T1000 (cell line): ENCODE results near the gene ATP2C2.
"Not testable (repeated sequence)": the region's sequence is repeated elsewhere in the genome, so short reads cannot be mapped to it uniquely, and the experiment has no call there.

Source experiments
- DNase-seq: peaks from one replicate; lab custom pipeline; 2025; ENCODE audit warnings: mixed read lengths; lab: John Stamatoyannopoulos, UW

Gene ATP2C2

DNA sequence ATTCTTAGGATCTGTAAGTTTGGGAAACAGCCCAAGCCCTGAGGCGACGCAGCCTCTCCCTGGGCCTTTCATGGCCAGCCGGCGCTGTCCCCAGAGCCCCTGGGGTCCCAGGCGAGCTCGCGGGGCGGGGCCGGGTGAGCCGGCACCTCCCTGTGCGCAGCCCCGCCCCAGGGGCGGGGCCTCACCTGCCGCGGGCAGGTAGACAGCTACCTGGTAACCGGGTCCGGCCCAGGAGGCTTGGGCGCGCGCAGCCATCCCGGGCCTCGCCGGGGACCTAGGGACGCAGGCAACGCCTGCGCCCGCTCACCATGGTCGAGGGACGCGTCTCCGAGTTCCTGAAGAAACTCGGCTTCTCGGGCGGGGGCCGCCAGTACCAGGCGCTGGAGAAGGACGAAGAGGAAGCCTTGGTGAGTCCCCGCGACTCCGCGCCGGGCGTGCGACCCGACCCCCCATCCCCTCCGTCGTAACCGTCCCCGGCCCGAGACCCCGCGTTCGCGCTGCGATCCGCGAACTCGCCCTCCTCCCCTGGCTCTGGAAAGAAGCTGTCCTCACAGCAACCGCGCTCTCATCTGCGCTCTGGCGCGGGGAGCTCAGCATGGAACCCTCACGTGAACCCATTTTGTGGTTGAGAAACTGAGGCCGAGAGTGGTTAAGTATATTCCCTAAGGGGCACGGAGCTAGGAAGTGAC, at the start of gene ATP2C2:
Gene ATP2C2, plus strand, starts transcription at position 231 of the 689 bp plus-strand sequence. Its CDS starts 78 bp downstream, at position 309.
- DNase-seq, result no peak

DNA sequence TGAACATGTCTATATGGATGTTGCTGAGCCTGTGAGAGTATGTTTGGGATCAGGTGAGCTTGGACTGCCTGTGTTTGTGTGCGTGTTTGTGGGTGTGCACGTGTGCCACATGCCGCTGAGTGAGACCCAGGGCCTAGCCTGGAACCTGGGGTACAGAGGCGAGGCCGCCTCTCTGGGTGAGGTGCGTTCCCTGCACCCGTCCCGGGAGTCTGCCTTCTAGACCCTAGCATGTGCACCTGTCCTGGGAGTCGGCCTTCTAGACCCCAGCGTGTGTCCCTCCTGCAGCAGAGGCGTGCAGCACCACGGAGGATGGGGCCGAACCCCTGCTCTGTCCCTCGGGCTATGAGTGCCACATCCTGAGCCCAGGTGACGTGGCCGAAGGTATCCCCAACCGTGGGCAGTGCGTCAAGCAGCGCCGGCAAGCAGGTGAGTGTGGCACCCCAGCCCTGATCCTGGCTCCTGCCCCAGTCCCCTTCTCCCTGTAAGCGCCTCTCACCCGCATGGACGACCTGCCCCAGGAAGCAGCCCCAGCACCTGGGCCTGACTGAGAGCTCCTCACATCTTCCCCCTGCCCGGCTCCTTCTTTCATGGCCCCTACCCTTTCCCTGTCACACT, 49.1 kb upstream of the ATP2C2 start:
- no peak for DNase-seq

DNA sequence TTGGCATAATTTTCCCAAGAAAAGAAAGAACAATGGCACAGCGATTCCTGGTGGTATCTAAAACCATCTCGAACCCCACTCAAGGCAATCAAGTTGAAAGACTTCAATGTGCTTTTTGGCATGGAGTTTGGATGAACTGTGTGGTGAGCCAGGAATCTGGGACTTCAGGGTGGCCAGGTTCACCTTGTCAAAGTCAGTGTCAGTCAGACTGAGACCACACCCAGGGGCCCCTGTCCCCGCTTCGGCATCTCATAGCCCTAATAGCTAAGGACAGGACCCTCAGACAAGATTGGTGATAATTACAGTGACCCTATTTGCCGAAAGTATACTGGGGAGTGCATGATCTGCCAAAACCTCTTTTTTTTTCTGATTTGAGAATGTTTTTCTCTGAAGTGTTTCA, 47.8 kb upstream of the ATP2C2 start:
- DNase-seq, result no peak

GRCh38 chr16:84321932-84322331, 46.4 kb upstream of the ATP2C2 start:
- no peak for DNase-seq

GRCh38 chr16:84322749-84323148, 45.6 kb upstream of the ATP2C2 start:
- no peak for DNase-seq

GRCh38 chr16:84323606-84324005, 44.7 kb upstream of the ATP2C2 start:
- DNase-seq, result no peak

- DNase-seq, result no peak
Measured at GRCh38 chr16:84324434-84325262, 43.7 kb upstream of the ATP2C2 start.

DNA sequence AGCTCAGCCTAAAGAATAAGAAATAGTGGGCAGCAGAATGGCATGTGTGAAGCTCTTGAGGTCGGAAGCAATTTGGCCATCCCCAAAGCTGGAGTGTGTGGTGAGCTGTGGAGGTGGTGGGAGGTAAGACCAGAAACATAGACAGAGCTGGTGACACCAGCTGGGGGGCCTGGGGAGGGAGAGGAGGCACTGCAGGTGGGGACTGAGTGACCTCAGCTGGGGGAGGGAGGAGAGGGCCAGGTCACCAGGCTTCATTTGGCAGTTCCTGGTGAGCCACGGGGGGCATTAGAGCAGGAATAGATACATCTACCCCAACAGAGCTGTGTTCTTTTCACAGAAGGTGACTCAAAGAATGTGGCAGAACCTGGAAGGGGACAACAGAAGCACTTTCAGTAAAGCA, 41.8 kb upstream of the ATP2C2 start:
- no peak for DNase-seq

GRCh38 chr16:84327926-84328505, 40.3 kb upstream of the ATP2C2 start:
- DNase-seq, result no peak

DNA sequence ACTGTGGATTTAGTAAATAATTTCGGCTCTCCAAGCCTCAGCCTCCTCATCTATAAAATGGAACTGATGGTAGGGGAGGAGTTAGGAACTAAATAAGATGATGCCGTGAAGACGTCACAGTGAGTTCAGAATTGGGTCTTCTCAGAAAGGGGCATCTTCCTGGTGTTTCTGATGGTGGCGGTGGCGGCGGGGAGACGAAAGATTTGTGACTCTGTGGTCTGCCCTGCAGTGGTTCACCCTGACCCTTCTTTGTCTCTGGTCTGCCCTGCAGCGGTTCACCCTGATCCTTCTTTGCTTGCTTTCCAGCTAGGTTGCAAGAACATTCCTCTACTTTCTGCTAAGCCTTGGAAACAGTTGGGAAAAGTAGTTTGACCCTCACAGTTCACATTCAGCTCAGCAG, 39.3 kb upstream of the ATP2C2 start:
- no peak for DNase-seq

GRCh38 chr16:84329843-84330684, 38.3 kb upstream of the ATP2C2 start:
- no peak for DNase-seq

- DNase-seq, result no peak
Measured at GRCh38 chr16:84330685-84331050, 37.7 kb upstream of the ATP2C2 start.

- DNase-seq, result no peak
Measured at GRCh38 chr16:84331998-84332780, 36.1 kb upstream of the ATP2C2 start.

DNA sequence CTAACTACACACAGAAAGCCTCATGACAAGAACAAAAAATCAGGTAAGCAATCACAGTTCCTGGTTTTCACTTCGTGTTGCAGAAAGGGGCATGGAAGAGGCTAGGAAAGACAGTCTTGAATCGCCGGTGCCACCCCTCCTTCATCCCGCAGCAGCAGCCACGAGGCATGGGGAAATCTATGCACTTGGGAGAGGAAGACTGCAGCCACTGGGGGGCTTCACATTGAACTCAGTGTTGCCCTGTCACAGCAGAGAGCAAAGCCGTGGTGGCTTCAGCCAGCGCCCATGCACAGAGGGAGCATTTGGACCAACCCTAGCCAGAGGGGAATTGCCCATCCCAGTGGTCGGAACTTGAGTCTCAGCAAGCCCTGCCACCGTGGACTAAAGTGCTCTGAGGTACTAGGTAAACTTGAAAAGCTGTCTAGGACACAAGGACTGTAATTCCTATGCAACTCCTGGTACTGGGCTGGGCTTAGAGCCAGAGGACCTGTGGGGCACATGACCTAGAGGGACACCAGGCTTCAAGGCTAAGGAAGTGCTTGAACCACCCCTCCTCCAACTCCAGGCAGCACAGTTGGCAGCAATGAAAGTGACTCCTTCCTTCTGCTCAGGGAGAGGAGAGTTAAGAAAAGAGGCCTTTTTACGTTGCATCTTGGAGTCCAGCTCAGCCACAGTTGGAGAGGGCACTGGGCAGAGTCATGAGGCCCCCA, 35.2 kb upstream of the ATP2C2 start:
- no peak for DNase-seq

DNA sequence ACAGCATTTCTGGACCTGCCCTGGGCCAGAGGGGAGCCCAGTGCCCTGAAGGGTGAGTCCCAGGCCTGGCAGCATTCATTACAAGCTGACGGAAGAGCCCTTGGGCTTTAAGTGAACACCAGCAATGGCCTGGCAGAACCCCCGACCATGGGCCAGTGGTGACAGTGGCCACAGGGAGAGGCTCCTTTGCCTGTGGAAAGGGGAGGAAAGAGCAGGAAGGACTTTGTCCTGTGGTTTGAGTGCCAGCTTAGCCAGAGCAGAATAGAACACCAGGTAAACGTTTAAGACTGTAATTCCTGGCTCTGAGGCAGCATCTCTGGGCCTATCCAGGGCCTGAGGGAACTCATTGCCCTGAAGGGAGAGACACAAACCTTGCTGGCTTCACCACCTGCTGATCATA, 34.3 kb upstream of the ATP2C2 start:
- no peak for DNase-seq

DNA sequence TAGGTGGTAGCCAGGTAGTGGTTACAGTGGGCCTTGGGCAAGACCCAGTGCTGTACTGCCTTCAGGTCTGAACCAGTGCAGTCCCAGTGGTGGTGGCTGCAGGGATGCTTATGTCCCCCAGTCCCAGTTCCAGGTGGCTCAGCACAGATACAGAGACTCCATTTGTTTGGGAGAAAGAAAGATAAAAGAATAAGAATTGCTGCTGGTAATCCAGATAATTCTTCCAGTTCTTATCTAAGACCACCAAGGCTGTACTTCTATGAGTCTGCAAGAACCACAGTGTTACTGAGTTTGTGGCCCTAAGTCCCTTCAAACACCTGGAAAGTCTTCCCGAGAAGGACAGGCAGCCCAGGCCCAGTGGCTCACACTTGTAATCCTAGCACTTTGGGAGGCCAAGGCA, 33.9 kb upstream of the ATP2C2 start:
- no peak for DNase-seq

GRCh38 chr16:84337236-84337635, 31.1 kb upstream of the ATP2C2 start:
- DNase-seq, result not testable (repeated sequence)

- no peak for DNase-seq
Measured at GRCh38 chr16:84339311-84339710, 29.0 kb upstream of the ATP2C2 start.

DNA sequence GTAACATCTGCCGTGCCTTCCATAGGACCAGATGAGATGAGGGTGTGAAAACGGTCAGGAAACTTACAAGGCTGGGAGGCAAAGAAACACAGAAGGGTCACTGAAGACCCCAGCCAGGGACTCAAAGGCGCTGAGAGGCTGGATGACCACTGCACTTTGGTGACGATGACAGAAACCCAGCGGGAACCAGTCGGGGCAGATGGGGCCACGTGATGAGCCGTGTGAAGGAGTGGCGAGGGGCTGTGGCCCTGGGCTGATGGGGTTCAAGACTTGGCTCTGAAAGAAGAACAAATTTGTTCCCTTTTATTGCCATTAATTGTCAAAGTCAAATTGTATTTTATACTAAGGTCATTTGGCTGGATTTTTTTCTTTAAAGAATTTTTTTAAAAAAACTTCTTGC, 28.6 kb upstream of the ATP2C2 start:
- no peak for DNase-seq

GRCh38 chr16:84340325-84341040, 27.9 kb upstream of the ATP2C2 start:
- DNase-seq, result no peak
